Activated CD4-positive, alpha-beta T cell treated with anti-CD3 and anti-CD28 coated beads for 1 hour (primary cell): ENCODE data around the gene LENEP.

ENCODE experiments used
- DNase-seq: peaks from one replicate; pipeline ENCODE4 v3.0.0-alpha.2; 2020

The LENEP gene

DNA sequence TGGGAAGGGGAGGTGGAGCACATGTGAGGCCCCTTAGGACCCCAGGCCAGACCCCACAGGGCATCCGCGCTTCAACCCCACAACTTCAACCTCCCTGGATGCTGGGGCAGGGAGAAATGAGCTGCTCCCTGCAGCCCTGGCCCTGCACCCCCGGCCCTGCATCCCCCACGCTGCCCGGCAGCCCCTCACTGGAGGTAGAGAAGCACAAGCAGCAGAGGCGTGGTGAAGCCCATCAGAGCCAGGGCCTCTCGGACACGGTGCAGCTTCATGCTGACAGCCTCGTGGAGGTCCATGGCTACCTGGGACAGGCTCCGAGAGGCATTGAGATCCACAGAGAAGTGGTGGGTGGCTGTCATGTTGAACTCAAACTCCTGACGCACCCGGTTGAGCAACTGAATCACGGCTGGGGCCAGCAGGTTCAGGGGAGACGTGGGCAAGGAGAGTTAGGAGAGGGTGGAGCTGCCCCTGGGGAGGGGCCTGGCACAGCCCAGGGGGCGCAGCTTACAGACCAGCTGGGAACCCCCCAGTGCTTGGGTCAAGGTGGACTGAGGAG lies 36.9 kb downstream of the LENEP start:
- no peak for DNase-seq

DNA sequence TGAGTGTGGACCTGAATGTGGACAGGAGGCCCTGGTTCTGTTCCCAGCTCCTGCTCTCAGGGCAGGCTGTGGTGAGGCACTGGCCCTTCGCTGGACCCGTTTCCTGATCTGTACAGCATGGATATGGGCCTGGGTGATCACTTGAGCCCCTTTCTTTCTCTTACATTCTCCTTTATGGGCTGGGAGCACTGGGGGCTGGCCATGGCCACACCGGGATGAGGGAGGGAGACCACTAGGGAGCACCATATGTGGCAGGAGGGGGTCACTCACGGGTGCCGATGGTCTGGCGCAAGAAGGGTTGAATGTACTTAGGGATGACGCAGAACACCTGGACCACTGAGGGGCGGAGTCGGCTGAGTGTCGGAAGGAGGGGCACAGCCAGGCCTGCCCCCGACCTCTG lies 37.5 kb downstream of the LENEP start:
- no peak for DNase-seq

DNA sequence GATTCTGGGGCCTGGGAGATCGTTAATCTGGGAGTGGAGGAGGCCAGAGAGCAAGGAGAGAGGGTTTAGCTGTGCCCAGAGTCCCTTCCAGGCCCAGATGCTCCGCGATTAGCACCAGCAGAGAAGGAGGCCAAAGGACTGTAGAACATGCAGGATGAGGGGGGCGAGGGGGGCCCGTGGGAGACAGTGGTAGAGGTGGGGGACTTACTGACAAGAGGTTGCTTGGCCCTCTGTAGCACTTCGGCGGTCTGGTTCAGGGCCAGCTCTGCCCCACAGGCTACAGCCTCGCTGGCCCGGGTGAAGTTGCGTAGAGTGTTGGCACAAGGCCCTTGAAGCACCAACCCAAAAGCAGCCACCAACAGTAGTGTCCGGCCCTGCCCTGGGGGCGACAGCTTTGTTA lies 39.5 kb downstream of the LENEP start:
- no peak for DNase-seq

DNA sequence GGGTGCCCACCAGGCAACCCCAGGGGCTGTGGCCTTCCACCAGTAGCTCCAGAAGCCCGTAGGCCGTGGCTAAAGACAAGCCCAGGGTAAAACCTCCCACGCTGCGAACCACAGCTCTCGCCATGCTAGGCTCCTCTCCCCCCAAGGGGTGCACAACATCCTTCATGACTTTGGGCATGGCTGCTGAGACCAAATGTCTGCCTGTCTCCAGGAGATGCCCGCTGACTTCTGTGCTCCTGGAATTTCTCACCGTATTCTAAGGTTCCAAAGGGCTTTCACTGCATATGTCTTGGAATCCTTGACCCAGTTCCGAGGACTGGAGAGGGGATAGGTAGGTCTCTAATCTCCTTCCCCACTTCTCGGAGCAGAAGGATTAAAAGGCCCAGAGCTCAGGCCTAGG lies 40.1 kb downstream of the LENEP start, which contains the start of the genes DCST1 and DCST2:
Gene DCST1 (plus strand): TSS at position 301 of the 400 bp plus-strand sequence. CDS start 213 bp downstream, outside the sequence.
Gene DCST2 (minus strand): TSS at position 258 of the 400 bp plus-strand sequence. CDS start 80 bp downstream, at position 178.
- DNase-seq: no peak

DNA sequence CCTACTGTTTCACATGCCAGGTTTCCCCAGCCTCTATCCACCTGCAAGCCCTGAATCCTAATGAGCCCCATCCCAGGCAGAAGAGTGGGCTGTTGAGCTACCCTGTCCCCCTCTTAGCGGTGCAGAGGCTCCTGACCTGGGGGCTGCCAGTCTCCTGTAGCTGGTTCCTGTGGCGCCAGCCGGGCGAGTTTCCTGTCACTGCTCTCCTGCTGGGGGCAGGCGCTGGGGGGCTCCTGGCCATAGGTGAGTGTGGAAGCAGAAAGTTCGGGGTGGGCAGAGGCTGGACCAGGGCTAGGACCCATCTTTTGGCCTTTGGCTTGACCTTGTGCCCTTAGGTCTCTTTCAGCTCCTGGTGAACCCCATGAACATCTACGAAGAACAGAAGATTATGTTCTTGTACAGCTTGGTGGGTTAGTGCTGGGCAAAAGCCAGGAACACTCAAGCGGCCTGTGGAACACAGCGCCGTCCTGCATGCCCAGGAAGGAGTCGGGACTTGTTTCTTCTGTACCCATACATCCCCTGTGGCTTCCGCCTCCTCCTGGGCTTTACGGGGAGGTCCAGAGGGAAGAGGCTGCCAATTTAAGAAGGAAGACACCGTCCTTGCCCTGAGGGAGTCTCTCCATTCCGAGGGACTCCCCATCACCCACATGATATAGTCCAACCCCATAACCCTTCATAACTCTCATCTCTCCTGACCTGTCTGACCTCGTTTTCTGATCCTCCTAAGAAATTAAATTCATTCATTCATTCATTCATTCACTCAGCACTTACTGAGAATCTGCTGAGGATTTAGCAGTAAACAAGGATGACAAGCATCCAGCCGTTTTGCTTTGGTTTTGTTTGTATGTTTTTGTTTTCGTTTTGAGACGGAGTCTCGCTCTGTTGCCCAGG lies 41.2 kb downstream of the LENEP start:
- DNase-seq: no peak

DNA sequence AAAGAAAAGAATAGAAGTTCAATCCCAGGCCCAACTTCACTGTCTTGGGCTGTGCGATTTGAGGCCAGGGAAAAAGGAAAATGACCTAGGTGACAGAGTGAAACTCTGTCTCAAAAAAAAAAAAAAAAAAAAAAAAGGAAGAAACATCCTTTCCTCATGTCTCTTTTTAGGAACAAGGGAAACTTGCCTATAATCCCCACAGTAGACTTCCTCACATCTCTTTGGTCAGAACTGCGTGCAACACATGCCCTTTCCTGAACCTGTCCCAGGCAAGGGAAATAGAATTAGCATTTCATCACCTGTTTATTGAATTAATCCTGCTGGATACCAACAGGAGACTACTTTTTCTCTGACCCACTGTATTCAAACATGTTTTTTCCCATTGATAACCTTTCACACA lies 42.5 kb downstream of the LENEP start:
- no peak for DNase-seq

DNA sequence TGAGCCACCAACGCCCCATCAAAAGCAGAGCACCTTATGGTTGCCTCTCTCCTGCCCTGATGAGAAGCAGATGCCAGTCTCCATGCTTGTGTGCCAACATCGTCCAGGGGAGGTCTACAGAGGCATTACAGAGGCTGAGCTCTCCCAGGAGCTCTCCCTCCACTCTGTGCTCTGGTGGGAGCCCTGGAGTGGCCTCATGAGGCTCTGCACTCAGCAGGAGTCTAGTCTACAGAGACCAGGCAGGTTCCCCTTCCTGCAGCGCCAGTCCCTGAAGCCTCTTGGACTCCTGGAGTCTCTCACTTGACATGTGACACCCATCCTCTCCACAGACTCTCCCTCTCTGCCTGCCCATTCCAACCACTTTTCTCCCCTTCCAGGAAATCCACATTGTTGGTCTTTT lies 43.7 kb downstream of the LENEP start:
- no peak for DNase-seq

DNA sequence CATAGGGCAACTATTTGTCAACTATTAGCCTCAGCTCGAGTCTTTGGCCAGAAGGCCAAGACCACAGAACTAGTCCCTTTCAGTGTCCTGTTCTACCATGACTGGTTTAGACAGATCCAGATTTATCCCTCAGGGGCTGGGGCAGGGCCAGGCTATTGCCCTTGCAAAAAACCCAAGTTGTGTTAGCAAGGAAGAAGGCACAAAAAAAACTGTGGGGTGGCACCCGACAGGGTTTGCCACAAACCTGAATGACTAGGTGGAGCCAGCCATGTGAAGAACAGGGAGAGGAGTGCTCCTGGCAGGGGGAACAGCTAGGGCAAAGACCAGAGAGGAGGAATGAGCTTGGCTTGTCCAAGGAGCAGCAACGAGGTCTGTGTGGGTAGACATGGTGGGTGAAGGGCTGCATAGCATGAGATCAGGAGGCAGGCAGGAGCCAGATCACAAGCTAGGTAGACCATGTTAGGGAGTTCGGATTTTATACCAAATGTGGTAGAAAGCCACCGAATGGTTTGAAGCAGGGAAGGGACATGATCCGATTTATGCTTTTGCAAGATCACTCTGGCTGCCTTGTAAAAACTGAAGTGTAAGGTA lies 44.6 kb downstream of the LENEP start:
- DNase-seq: no peak

DNA sequence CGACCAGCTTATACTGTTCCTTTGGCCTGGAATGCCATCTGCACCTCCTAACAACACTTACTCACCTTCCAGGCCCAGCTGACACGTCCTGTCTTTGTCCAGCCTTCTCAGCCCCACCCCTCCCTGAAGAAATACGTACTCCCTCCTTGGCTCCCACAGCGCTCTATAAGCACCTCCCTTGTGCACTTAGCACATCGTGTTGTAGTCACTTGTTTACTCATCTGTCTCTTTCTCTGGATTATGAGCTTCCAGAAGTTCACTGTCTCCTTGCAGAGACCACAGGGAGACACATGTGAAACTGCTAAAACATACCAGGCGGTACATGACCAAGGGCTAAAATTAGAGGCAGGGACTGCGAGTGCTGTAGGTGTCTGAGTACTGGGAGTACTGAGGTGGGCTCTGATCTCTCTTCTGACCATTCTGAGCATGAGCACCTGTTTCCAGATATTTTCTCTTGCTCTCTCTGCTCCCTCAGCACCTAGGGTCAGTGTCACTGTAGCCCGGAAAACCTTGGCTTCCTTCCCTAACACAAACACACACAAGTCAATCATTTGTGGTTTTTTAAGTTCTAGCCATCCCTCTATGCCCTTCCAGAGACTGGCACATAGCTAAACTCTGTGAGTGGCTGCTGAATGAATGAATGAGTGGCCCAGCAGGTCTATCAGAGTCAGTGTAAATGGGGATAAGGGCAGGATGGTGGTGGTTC lies 45.4 kb downstream of the LENEP start:
- DNase-seq: no peak

DNA sequence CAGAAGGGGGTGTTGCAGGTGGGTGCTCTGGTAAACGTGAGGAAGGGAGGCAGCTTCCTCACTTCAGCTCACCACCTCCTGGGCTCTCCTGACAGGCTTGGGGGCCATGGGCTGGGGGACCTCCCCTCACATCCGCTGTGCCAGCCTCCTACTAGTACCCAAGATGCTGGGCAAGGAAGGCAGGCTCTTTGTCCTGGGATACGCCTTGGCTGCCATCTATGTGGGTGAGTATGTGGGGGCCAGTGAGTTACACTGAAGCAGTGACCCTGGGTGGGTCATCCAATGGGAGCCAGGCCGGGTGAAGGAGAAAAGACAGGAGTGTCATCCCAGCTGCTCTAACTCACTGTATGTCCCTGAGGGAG lies 45.9 kb downstream of the LENEP start:
- DNase-seq: no peak

DNA sequence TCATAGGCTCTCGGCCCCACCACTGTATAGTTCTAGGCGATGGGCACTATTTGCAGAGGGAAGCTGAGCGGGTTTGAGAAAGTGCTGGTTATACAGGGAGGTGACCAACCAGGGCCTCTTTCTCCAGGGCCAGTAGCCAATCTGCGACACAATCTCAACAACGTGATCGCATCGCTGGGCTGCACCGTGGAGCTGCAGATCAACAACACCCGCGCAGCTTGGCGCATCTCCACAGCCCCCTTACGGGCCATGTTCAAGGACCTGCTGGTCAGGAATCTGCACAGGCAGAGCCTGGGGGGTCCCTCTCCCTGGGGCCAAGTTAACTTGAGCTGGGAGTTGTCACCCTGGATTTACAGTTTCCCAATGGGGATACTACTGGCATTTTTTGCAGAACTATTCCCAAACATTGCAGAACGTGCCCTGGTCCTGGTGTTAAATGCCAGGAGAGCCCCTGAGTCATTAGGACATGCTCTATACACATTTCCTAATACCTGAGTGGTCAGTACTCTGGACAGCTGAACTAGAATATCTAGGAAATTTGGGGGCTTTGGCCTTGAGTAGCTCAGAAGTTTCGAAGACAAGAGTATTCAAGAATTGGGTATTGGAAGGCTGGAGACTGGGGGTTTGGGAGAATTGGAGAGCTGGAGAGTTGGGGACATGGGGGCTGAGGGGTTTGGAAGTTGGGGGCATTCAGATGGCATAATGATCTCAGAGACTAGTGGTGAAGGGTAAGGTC lies 47.1 kb downstream of the LENEP start:
- no peak for DNase-seq

DNA sequence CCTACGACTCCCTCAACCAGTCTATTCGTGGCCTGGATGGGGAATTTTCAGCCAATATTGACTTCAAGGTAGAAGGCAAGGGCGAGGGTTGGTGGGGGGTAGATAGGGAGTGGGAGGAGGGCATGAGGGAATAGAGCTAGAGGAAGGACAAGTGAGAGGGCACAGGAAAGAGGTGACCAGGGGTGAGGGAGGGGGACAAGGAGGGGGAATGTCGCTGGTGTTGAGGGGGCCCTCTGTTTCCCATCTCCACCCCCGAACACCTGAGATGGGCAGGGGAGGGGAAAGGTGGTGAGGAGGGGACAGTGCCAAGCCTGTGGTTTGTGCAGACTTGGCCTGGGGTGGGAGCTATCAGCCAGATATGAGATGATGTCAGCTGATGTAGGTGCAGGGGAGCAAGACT lies 49.4 kb downstream of the LENEP start:
- no peak for DNase-seq

DNA sequence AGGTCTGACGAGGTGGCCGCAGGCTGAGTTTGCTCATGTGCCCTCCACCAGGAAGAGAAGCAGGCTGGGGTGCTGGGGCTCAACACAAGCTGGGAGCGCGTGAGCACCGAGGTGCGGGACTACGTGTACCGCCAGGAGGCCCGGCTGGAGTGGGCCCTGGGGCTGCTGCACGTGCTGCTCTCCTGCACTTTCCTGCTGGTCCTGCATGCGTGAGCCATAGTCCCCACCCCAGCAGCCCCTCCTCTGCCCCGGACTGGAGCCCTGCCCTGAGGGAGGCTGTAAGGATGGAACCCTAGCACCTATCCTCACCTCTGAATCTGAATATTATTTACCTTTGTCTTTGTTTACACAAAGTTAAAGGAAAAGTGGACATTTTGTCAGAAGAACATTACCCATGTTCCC lies 49.9 kb downstream of the LENEP start:
- DNase-seq: no peak

DNA sequence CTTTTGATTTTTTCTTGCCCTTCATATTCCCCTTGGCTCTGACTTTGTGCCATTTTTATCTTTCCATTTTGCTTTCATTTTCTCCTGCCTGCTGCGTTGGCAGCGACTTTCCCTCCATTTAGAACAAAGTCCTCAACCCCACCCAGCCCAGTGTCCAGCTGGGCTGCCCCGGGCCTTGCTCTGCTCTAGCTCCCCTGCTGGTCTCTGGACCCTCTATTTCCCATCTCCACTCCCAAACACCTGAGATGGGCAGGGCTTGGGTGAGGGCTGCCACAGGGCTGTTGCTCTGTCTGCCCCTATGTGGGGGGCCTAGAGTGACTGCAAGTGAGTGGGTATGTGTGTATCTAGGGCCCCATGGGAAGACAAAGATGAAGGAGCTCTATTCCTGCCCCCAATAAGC lies 50.4 kb downstream of the LENEP start:
- no peak for DNase-seq
